Stomach smooth muscle (tissue), 2 donors: ENCODE data around the gene PRDM2.

Experiments used
- H3K27ac ChIP-seq: one replicate; pipeline ENCODE4 v1.7.0; 2013; ENCODE audit warnings: mild to moderate bottlenecking, low read length, inconsistent platforms
- H3K27me3 ChIP-seq, 2 donors: one replicate each; pipeline ENCODE4 v1.7.0; 2013; ENCODE audit warnings: low read length in 2 of 2; ENCODE audit not compliant: insufficient read depth in 2 of 2, control insufficient read depth in 1 of 2
- H3K36me3 ChIP-seq, 2 donors: one replicate each; pipeline ENCODE4 v1.7.0; 2013; ENCODE audit warnings: low read length in 2 of 2; ENCODE audit not compliant: control insufficient read depth in 2 of 2, insufficient read depth in 2 of 2
- H3K4me1 ChIP-seq: one replicate; pipeline ENCODE4 v1.7.0; 2013; ENCODE audit warnings: low read length; ENCODE audit not compliant: control insufficient read depth, insufficient read depth
- H3K4me3 ChIP-seq, 2 donors: one replicate each; pipeline ENCODE4 v1.7.0; 2013; ENCODE audit warnings: low read length in 2 of 2
- H3K9ac ChIP-seq, 2 donors: one replicate each; pipeline ENCODE4 v1.7.0; 2013; ENCODE audit warnings: low read length in 2 of 2, mild to moderate bottlenecking in 1 of 2
- H3K9me3 ChIP-seq, 2 donors: one replicate each; pipeline ENCODE4 v1.7.0; 2013; ENCODE audit warnings: low read length in 2 of 2; ENCODE audit not compliant: control insufficient read depth in 2 of 2
- donor health status: healthy.
- donor health status: Pancreatic carcinoma.

PRDM2 gene

DNA sequence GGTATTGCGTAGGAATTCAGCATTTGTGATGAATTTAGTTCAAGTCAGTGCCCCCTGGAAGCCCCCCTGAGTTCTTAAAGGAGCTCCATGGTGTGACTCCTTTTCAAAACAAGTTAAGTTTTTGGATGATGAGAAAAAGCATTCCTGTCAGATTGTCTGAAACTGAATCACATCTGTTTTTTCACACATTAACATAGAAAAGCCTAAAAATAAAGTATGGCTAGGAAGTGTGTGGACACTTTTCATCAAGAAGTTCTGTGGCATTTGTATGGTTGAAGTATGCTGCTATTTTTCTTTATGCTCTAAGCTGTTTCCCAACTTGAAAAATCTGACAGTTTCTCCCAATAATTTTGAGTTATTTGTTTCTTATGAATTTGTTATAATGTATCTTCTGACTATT, 33.7 kb downstream of the PRDM2 start:
- Histone ChIP-seq H3K9me3 (no peaks in the 10 kb centered on the region), H3K27ac (no peak overlapping the region), H3K9ac (no peak overlapping the region), H3K4me1 (no peaks in the 10 kb centered on the region), H3K4me3 (no peak overlapping the region), H3K27me3 (no peaks in the 10 kb centered on the region), H3K36me3 (no peaks in the 10 kb centered on the region)

DNA sequence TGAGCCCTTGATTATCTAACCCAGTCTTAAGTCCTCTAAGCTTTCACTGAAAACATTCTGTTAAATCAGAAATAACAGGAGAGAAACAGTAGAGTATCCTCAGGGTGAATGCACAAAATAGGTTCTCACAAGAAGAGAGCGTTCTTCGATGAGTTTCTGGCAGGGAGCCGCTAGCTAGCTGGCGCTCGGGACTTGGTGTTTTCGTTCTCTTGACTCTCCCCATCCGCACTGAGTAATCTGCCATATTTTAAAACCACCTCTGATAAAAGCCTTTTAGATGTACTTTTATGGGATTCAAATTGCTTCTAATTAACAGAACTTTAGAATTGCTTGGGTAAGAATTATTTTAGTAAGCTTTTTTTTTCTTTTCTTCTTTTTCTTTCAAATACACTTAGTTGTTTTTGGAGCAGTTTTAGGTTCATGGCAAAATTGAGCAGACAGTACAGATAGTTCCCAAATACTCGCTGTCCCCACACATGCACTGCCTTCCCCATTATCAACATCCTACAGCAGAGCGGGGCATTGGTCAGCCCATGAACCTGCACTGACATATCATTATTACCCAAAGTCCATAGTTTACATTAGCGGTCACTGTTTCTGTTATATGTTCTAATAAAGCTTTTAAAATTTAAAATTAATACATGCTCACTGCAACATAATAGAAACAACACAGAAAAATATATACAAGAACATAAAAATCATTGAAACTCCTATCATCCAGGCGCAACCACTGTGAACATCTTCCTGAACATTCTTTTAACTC, 35.4 kb downstream of the PRDM2 start:
- no peak overlapping the region for H3K9ac ChIP-seq
- no peak overlapping the region for H3K4me3 ChIP-seq
- no peaks in the 10 kb centered on the region for H3K27me3 ChIP-seq
- H3K27ac ChIP-seq = no peak overlapping the region
- no peaks in the 10 kb centered on the region for H3K9me3 ChIP-seq
- H3K4me1 ChIP-seq = no peaks in the 10 kb centered on the region
- H3K36me3 ChIP-seq = no peaks in the 10 kb centered on the region

DNA sequence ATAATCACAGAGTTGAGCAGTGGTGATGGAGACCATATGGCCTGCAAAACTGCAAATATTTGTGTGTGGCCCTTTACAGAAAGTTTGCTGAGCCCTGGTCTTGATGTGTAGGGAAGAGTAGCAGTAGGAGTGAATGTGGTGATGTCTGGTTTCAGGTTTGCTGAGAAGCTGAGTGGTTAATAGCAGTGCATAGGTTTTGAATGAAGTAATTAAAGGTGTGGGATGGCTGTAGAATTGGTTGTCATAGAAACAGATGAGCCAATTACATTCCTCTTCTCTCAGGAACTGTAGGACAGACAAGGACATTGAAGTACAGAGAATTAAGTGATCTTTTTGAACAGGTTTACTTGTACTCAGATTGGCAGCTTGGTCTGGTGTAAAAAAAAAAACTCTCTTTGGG, 37.4 kb downstream of the PRDM2 start:
- no peaks in the 10 kb centered on the region for H3K4me1 ChIP-seq
- peaks cover 0 to 3% of the 10 kb centered on the region in 2 donors for H3K36me3 ChIP-seq
- H3K9ac ChIP-seq = no peak overlapping the region
- H3K27me3 ChIP-seq = no peaks in the 10 kb centered on the region
- no peak overlapping the region for H3K4me3 ChIP-seq
- no peak overlapping the region for H3K27ac ChIP-seq
- no peaks in the 10 kb centered on the region for H3K9me3 ChIP-seq

DNA sequence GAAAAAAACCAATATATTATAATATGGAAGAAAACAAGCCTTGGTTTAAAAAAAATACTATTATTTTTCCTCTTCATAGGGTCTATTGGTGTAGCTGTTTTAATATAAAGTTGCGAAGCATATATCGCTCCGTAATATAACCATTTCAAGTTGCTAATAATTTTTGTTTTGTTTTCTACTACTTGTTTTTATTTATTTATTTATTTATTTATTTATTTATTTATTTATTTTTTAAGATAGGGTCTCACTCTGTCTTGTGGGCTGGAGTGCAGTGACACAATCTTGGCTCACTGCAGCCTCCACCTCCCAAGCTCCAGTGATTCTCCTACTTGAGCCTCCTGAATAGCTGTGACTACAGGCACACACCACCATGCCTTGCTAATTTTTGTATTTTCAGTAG, 46.4 kb downstream of the PRDM2 start:
- H3K9ac ChIP-seq = no peak overlapping the region
- no peak overlapping the region for H3K4me3 ChIP-seq
- H3K4me1 ChIP-seq = peaks cover 10% of the 10 kb centered on the region
- no peaks in the 10 kb centered on the region for H3K9me3 ChIP-seq
- H3K36me3 ChIP-seq = peaks cover 0 to 12% of the 10 kb centered on the region in 2 donors
- H3K27ac ChIP-seq = no peak overlapping the region
- H3K27me3 ChIP-seq = no peaks in the 10 kb centered on the region

DNA sequence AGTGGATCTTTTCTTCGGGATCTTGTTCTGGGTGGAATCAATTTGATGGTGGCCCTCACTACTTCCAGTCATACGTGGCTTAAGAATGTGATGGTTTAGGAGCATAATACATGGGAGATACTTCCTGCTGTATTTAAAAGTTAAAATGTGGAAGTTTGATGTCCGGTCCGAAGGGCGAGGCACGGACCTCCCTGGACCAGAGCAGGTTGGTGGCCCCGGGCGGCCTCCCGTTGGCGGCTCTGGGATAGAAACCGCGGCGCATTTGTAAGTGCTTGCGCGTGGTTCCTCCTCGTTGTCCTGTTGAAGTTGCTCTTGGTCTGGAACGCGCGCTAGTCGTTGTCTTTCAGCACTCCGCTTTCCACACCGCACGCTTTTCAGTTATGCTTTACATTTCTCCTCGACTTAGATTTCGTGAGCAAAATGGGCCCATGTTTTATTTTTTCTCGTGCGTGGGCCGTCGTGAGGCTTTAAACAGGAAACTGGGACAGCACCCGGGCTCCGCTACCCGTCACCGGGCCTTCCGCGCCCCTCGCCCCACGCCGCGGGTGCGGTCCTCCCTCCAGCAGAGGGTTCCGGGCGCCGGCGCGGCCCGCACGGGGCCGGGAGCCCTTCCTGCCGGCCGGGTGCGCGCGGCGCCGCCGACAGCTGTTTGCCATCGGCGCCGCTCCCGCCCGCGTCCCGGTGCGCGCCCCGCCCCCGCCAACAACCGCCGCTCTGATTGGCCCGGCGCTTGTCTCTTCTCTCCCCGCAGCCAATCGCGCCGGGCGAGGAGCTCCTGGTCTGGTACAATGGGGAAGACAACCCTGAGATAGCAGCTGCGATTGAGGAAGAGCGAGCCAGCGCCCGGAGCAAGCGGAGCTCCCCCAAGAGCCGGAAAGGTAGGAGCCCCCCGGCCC, 48.9 kb downstream of the PRDM2 start:
- Histone ChIP-seq H3K36me3 (peaks cover 3% of the 10 kb centered on the region in 2 donors), H3K9me3 (no peaks in the 10 kb centered on the region), H3K4me3 (peak overlapping the region; percentile 82 to 86), H3K4me1 (peaks cover 16% of the 10 kb centered on the region), H3K9ac (peak overlapping the region; percentile 69 to 80), H3K27ac (peak overlapping the region; percentile 84), H3K27me3 (no peaks in the 10 kb centered on the region)

DNA sequence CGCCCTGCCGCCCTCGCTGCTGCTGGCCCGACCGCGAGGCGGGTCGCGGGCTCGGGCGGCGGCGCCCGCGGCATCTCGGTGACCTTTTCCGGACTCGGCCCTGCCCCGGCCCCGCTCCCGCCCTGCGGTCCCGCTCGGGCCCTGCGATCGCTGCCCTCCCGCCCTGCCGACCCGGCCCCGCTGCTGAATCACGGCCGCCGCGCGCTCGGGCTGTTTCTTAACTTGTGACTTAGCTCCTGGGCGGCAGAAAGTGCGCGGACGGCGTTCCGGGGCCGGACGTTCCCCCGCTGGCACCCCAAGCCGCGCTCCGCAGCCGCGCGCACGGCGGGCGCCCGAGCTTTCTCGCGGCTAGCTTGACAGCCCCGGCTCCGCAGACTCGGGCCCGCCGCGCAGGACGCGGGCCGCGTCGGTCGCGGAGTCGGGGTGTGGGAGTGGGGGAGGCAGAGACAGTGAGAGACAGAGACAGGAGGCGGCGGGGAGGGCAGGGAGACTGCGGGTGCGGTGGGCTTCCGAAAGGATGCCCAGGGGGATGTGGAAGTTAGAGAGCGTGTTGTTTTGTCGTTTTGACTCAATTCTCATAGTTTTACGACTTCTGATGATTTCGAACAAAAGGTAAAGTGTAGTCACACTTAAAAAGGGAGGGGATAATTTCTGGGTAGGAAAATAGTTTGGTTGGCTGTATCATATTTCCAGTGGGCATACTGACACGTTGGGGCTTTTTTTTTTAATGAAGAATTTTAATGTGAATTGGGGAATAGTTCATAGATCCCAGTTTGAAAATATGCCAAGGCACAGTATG, 49.8 kb downstream of the PRDM2 start:
- Histone ChIP-seq H3K9me3 (no peaks in the 10 kb centered on the region), H3K9ac (peak overlapping the region; percentile 79 to 91), H3K27ac (peak overlapping the region; percentile 67), H3K4me3 (peak overlapping the region; percentile 70 to 82), H3K36me3 (peaks cover 0 to 4% of the 10 kb centered on the region in 2 donors), H3K4me1 (peaks cover 20% of the 10 kb centered on the region), H3K27me3 (no peaks in the 10 kb centered on the region)

DNA sequence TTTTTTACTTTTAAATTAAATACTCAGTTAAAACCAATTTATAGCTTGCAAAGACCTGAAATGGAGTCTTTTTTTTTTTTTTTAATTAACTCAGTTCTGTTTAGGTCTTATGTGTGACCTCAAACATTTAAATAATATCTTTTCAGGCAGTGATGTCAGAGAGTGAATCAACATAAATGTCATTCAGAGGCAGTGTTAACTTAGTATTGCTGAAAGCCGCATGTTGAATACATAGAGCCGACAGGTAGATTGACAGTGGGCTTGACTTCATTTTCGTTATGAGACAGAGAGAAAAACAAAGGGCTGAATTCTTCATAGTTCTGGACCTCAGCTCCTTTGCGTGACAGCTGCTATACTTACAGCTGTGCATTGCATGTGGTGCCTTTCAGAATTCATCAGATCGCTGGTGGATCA, 51.5 kb downstream of the PRDM2 start:
- no peak overlapping the region for H3K4me3 ChIP-seq
- H3K9ac ChIP-seq = no peak overlapping the region
- H3K9me3 ChIP-seq = no peaks in the 10 kb centered on the region
- no peak overlapping the region for H3K27ac ChIP-seq
- H3K27me3 ChIP-seq = no peaks in the 10 kb centered on the region
- peaks cover 0 to 4% of the 10 kb centered on the region in 2 donors for H3K36me3 ChIP-seq
- H3K4me1 ChIP-seq = peaks cover 24% of the 10 kb centered on the region

DNA sequence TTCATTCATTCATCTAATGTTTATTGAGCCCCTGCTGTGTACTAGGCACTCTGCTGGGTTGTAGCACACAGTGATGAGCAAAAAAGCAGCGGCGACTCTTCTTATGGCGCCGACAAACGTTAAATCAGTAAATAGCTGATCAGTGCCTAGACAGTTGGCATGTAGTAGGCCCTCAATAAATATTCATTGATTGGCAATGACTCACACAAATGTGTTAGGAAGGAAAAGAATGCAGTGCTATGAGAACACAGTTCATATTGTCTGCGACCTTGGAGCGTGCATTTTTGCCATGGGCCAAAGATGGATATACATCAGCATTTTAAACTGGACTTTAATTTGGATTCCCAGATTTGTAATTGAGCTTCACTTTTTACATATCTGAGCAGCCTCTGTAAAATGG, 52.0 kb downstream of the PRDM2 start:
- Histone ChIP-seq H3K27ac (no peak overlapping the region), H3K27me3 (no peaks in the 10 kb centered on the region), H3K9me3 (no peaks in the 10 kb centered on the region), H3K36me3 (peaks cover 0 to 4% of the 10 kb centered on the region in 2 donors), H3K9ac (no peak overlapping the region), H3K4me3 (no peak overlapping the region), H3K4me1 (peaks cover 28% of the 10 kb centered on the region)

DNA sequence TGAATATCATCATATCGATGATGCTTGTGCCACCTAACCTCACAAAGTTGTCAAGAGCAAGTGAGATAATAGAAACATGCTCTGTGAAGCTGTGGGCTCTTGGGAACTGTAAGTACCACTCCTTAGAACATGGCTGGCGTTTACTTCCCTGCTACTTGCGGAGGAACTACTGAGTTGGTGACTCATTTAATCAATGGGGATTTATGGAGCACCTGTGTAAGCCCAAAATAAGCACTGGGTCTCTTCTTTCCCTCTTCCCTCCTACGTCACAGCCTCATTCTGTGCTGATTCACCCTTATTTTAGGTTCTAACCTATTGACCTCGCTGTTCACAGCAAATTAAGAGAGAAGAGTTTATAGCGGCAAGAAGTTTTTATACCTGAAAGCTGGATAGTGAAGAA, 52.9 kb downstream of the PRDM2 start:
- Histone ChIP-seq H3K36me3 (peaks cover 0 to 4% of the 10 kb centered on the region in 2 donors), H3K27ac (no peak overlapping the region), H3K4me3 (no peak overlapping the region), H3K9ac (no peak overlapping the region), H3K9me3 (no peaks in the 10 kb centered on the region), H3K27me3 (no peaks in the 10 kb centered on the region), H3K4me1 (peaks cover 32% of the 10 kb centered on the region)

DNA sequence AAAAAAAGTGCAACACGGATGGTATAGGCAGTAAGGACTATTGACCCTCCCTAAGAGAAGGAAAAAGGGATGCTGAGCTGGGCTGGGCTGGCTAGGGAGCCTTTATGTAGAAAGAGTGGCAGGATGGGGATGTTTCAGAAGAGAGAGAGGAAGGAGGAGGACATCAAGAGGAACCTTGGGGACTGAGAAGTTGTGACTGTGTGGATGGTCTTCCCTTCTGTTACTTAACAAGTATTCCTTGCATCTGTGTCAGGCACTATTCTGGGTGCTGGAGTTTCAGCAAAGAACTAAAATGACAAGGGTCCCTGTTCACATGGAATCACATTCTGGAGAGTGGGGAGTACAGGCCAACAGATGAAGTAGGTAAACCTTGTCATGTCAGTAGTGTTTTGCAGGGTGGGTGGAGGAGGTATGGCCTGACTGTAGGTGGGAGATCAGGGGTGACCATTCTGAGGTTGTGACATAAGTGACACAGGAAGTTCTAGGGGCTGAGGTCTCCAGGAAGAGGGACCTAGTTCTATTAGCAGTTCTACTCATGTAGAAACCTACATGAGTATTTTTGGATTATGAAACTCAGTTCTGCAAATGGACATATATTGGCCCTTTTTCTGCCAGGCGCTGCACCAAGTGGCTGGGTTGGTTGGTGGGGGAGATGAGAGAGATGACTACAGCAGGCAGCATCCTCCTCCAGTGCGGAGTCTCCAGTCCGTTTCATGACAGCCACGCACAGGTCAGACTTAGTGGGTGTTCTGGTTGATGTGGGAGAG, 53.8 kb downstream of the PRDM2 start:
- peaks cover 28% of the 10 kb centered on the region for H3K4me1 ChIP-seq

More for the DNA sequence above, 53.8 kb downstream of the PRDM2 start:
- Histone ChIP-seq H3K27ac (no peak overlapping the region), H3K36me3 (peaks cover 0 to 4% of the 10 kb centered on the region in 2 donors), H3K9ac (no peak overlapping the region), H3K27me3 (no peaks in the 10 kb centered on the region), H3K4me3 (no peak overlapping the region), H3K9me3 (no peaks in the 10 kb centered on the region)
